Fibroblast of mammary gland (primary cell): ENCODE measurements around the gene ERG.

Source experiments
- DNase-seq: peaks from one replicate; pipeline ENCODE4 v3.0.0-alpha.2; 2010; ENCODE audit warnings: low read depth
- H3K4me3 ChIP-seq: 2 replicates; pipeline ENCODE4 v1.5.1; 2011; ENCODE audit warnings: low read depth, mild to moderate bottlenecking, low read length, moderate library complexity; ENCODE audit not compliant: control insufficient read depth
- CTCF ChIP-seq: conservative IDR thresholded peaks from 2 replicates; pipeline ENCODE4 v1.5.1; 2011; ENCODE audit warnings: low read depth, low read length, inconsistent platforms; ENCODE audit not compliant: control insufficient read depth, insufficient read depth

The ERG gene

GRCh38 chr21:38385427-38386175, 112.7 kb downstream of the ERG start:
- no peak for TF ChIP-seq CTCF
- H3K4me3 ChIP-seq: no peak overlapping the region
- DNase-seq: no peak

- no peak for DNase-seq
- TF ChIP-seq CTCF: no peak
- no peak overlapping the region for H3K4me3 ChIP-seq
These were observed 113.4 kb downstream of the ERG start for GRCh38 chr21:38384675-38385426.

- TF ChIP-seq CTCF: no peak
- no peak overlapping the region for H3K4me3 ChIP-seq
- DNase-seq: no peak
These were observed 114.1 kb downstream of the ERG start for GRCh38 chr21:38384238-38384560.

GRCh38 chr21:38383411-38384237, 114.7 kb downstream of the ERG start:
- no peak for TF ChIP-seq CTCF
- H3K4me3 ChIP-seq: no peak overlapping the region
- no peak for DNase-seq

- peak; percentile 7 for DNase-seq
These were observed 117.7 kb downstream of the ERG start for GRCh38 chr21:38380481-38381137.

More at GRCh38 chr21:38380481-38381137, 117.7 kb downstream of the ERG start:
- H3K4me3 ChIP-seq: no peak overlapping the region
- peak; percentile 30 for TF ChIP-seq CTCF
